KMS-11 (cell line): Measurements from ENCODE around the gene HELZ.

Experiments
- H2AFZ ChIP-seq: fragments of 200-600 bp; sonication (generic); 2 replicates; pipeline ENCODE4 v1.6.1; 2016; ENCODE audit warnings: antibody characterized with exemption, mixed run types, low read depth
- H3K27ac ChIP-seq: fragments of 200-600 bp; sonication (generic); 2 replicates; pipeline ENCODE4 v1.6.1; 2016; ENCODE audit warnings: mild to moderate bottlenecking, mixed run types
- H3K27me3 ChIP-seq: fragments of 200-600 bp; sonication (generic); 2 replicates; pipeline ENCODE4 v1.6.1; 2017; ENCODE audit warnings: mild to moderate bottlenecking, low read depth, mixed run types, moderate library complexity; ENCODE audit not compliant: insufficient read depth
- H3K36me3 ChIP-seq: fragments of 200-600 bp; sonication (generic); 2 replicates; pipeline ENCODE4 v1.6.1; 2017; ENCODE audit warnings: mild to moderate bottlenecking, mixed run types; ENCODE audit not compliant: insufficient read depth
- H3K4me1 ChIP-seq: fragments of 200-600 bp; sonication (generic); 2 replicates; pipeline ENCODE4 v1.6.1; 2016; ENCODE audit warnings: mild to moderate bottlenecking, low read depth, mixed run types; ENCODE audit not compliant: poor library complexity, severe bottlenecking
- H3K4me2 ChIP-seq: fragments of 200-600 bp; sonication (generic); 2 replicates; pipeline ENCODE4 v1.7.0; 2016; ENCODE audit warnings: mild to moderate bottlenecking, mixed run types
- H3K4me3 ChIP-seq: fragments of 200-600 bp; sonication (generic); IDR thresholded peaks from 2 replicates; pipeline ENCODE4 v1.6.1; 2017; ENCODE audit warnings: low read depth, low read length, mixed read lengths; ENCODE audit not compliant: insufficient read depth
- H3K79me2 ChIP-seq: fragments of 200-600 bp; sonication (generic); 2 replicates; pipeline ENCODE4 v1.6.1; 2016; ENCODE audit warnings: low read depth, mixed run types; ENCODE audit not compliant: insufficient read depth
- H3K9ac ChIP-seq: fragments of 200-600 bp; sonication (generic); 2 replicates; pipeline ENCODE4 v1.6.1; 2016; ENCODE audit warnings: mild to moderate bottlenecking, mixed run types
- H4K20me1 ChIP-seq: fragments of 200-600 bp; sonication (generic); 2 replicates; pipeline ENCODE4 v1.6.1; 2016; ENCODE audit warnings: mild to moderate bottlenecking, mixed run types; ENCODE audit not compliant: insufficient read depth
- TF ChIP-seq, protein P1 (sequence below): fragments of 200-600 bp; sonication (generic); conservative IDR thresholded peaks from 2 replicates; pipeline ENCODE4 v1.6.1; 2017; ENCODE audit warnings: low read depth, mild to moderate bottlenecking, antibody characterized with exemption, low read length, moderate library complexity, mixed read lengths

Gene HELZ

GRCh38 chr17:67156269-67157199 is 88.5 kb downstream of the HELZ start:
- Histone ChIP-seq H4K20me1 (no peaks in the 10 kb centered on the region), H3K4me1 (no peaks in the 10 kb centered on the region), H2AFZ (no peak overlapping the region), H3K79me2 (no peaks in the 10 kb centered on the region), H3K4me3 (no peak overlapping the region), H3K4me2 (no peak overlapping the region), H3K27me3 (no peaks in the 10 kb centered on the region), H3K9ac (no peak overlapping the region), H3K36me3 (no peaks in the 10 kb centered on the region; the same call in 1 of the 2 replicates), H3K27ac (no peak overlapping the region)
- TF ChIP-seq, protein P1, sequence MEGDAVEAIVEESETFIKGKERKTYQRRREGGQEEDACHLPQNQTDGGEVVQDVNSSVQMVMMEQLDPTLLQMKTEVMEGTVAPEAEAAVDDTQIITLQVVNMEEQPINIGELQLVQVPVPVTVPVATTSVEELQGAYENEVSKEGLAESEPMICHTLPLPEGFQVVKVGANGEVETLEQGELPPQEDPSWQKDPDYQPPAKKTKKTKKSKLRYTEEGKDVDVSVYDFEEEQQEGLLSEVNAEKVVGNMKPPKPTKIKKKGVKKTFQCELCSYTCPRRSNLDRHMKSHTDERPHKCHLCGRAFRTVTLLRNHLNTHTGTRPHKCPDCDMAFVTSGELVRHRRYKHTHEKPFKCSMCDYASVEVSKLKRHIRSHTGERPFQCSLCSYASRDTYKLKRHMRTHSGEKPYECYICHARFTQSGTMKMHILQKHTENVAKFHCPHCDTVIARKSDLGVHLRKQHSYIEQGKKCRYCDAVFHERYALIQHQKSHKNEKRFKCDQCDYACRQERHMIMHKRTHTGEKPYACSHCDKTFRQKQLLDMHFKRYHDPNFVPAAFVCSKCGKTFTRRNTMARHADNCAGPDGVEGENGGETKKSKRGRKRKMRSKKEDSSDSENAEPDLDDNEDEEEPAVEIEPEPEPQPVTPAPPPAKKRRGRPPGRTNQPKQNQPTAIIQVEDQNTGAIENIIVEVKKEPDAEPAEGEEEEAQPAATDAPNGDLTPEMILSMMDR: no peak

DNA sequence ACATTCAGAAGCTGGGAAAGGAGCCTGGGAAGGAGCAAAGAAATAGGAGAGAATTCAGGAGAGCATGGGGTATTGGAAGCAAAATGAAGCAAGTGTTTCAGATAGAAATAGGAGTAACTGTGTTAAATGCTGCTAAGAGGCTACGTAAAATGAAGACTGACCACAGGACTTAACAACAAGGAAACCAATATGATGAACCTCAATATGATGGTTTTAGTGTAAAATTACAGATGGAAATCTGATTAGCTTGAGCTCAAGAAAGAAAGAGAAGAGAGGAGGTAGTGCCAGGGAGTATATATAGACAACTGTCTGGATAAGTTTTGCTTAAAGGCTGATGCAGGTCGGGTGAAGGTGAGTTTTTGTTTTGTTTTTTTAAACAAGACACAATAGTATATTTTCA is 92.2 kb downstream of the HELZ start:
- Histone ChIP-seq H3K9ac (no peak overlapping the region), H3K4me3 (no peak overlapping the region), H3K27ac (no peak overlapping the region), H3K36me3 (no peaks in the 10 kb centered on the region), H3K79me2 (no peaks in the 10 kb centered on the region), H3K4me1 (no peaks in the 10 kb centered on the region), H3K27me3 (no peaks in the 10 kb centered on the region), H2AFZ (no peak overlapping the region), H3K4me2 (no peak overlapping the region), H4K20me1 (no peaks in the 10 kb centered on the region)
- TF ChIP-seq, protein P1: no peak

GRCh38 chr17:67151717-67152116 is 93.3 kb downstream of the HELZ start:
- TF ChIP-seq, protein P1: no peak
- Histone ChIP-seq H2AFZ (no peak overlapping the region), H3K4me2 (no peak overlapping the region), H3K36me3 (no peaks in the 10 kb centered on the region), H3K27ac (no peak overlapping the region), H3K4me3 (no peak overlapping the region), H3K9ac (no peak overlapping the region), H3K4me1 (no peaks in the 10 kb centered on the region), H4K20me1 (no peaks in the 10 kb centered on the region), H3K27me3 (no peaks in the 10 kb centered on the region), H3K79me2 (no peaks in the 10 kb centered on the region)

- no peak overlapping the region for H3K9ac ChIP-seq
- H3K4me2 ChIP-seq: no peak overlapping the region
- H3K27ac ChIP-seq: no peak overlapping the region
Observed at GRCh38 chr17:67150826-67151225, 94.2 kb downstream of the HELZ start.

More at GRCh38 chr17:67150826-67151225, 94.2 kb downstream of the HELZ start:
- Histone ChIP-seq H2AFZ (no peak overlapping the region), H3K27me3 (no peaks in the 10 kb centered on the region), H4K20me1 (no peaks in the 10 kb centered on the region), H3K36me3 (no peaks in the 10 kb centered on the region), H3K79me2 (no peaks in the 10 kb centered on the region), H3K4me1 (no peaks in the 10 kb centered on the region), H3K4me3 (no peak overlapping the region)
- TF ChIP-seq, protein P1: no peak
